ENCODE data around the gene RGS7. TPM values are rescaled to one million over a fixed set of nuclear protein-coding genes. Genes with fewer than 3 reads are reported as not detected.
"Not testable (repeated sequence)": the region's sequence is repeated elsewhere in the genome, so short reads cannot be mapped to it uniquely, and the experiment has no call there.

The RGS7 gene
- total RNA-seq, 1 donor = 0.36 TPM

DNA sequence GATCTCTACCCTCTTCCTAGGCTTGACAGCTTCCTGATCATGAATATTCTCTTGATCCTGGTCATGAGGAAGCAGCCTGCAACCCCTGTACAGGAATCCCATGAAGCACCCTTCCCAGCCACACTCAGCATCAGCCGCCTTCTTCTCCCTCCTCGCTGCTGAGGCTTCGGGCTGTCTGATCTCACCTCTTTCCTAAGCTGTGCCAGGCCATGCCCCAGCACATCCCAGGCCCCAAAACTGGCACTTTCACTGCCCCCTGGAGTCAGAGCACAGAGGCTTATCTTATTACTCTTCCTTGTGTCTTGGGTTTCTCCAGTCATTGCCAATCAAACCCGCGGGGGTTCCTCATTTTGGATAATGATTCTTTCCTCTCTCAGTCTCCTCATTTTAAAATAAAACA lies 259.5 kb downstream of the RGS7 start:
- no peak overlapping the region for H3K4me3 ChIP-seq (ENCODE audit: insufficient read depth, low read length)
- H3K27me3 ChIP-seq (ENCODE audit: insufficient read depth, low read length) = no peaks in the 10 kb centered on the region
- no peak for DNase-seq (ENCODE audit: insufficient read length, low spot score, missing footprints)
- TF ChIP-seq, protein P1, sequence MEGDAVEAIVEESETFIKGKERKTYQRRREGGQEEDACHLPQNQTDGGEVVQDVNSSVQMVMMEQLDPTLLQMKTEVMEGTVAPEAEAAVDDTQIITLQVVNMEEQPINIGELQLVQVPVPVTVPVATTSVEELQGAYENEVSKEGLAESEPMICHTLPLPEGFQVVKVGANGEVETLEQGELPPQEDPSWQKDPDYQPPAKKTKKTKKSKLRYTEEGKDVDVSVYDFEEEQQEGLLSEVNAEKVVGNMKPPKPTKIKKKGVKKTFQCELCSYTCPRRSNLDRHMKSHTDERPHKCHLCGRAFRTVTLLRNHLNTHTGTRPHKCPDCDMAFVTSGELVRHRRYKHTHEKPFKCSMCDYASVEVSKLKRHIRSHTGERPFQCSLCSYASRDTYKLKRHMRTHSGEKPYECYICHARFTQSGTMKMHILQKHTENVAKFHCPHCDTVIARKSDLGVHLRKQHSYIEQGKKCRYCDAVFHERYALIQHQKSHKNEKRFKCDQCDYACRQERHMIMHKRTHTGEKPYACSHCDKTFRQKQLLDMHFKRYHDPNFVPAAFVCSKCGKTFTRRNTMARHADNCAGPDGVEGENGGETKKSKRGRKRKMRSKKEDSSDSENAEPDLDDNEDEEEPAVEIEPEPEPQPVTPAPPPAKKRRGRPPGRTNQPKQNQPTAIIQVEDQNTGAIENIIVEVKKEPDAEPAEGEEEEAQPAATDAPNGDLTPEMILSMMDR (IDR thresholded peaks at IDR 0.05; ENCODE audit: extremely low read depth, low read depth, low read length) = no peak
- no peaks in the 10 kb centered on the region for H3K79me2 ChIP-seq (ENCODE audit: insufficient read depth, low read length)
- H2AFZ ChIP-seq (ENCODE audit: low read length) = no peak overlapping the region
- H4K20me1 ChIP-seq (ENCODE audit: insufficient read depth, low read length) = no peaks in the 10 kb centered on the region
- no peaks in the 10 kb centered on the region for H3K36me3 ChIP-seq (ENCODE audit: insufficient read depth, low read length)
- H3K27ac ChIP-seq (ENCODE audit: low read depth, low read length) = no peak overlapping the region
- H3K4me2 ChIP-seq (ENCODE audit: insufficient read depth, low read length) = no peak overlapping the region
- no peaks in the 10 kb centered on the region for H3K4me1 ChIP-seq (ENCODE audit: insufficient read depth, low read length)
- H3K9me3 ChIP-seq (ENCODE audit: low read depth, low read length) = no peaks in the 10 kb centered on the region

DNA sequence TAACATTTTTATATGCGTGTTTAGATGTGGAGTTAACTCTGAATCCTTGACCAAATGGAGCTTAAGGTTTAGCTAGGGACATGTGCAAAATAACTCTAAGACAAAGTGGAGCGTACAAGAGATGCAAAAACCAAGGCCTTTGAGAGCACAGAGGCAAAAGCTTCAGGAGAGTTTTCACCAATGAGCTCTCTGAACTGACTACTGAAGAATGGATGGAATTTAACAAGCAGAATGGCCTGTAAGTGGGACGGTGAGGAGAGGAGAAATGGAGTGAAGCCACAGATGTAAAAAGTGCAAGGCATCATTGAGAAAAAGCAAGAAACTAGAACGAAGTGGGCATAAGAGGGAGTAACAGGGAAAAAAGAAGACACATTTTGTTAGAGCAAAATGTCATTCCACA lies 260.0 kb downstream of the RGS7 start:
- no peaks in the 10 kb centered on the region for H3K79me2 ChIP-seq (ENCODE audit: insufficient read depth, low read length)
- DNase-seq (ENCODE audit: insufficient read length, low spot score, missing footprints) = no peak
- no peaks in the 10 kb centered on the region for H3K4me1 ChIP-seq (ENCODE audit: insufficient read depth, low read length)
- H3K36me3 ChIP-seq (ENCODE audit: insufficient read depth, low read length) = no peaks in the 10 kb centered on the region
- no peak overlapping the region for H2AFZ ChIP-seq (ENCODE audit: low read length)
- no peaks in the 10 kb centered on the region for H4K20me1 ChIP-seq (ENCODE audit: insufficient read depth, low read length)
- H3K4me3 ChIP-seq (ENCODE audit: insufficient read depth, low read length) = no peak overlapping the region
- no peaks in the 10 kb centered on the region for H3K9me3 ChIP-seq (ENCODE audit: low read depth, low read length)
- TF ChIP-seq, protein P1 (IDR thresholded peaks at IDR 0.05; ENCODE audit: extremely low read depth, low read depth, low read length) = no peak
- no peaks in the 10 kb centered on the region for H3K27me3 ChIP-seq (ENCODE audit: insufficient read depth, low read length)
- no peak overlapping the region for H3K27ac ChIP-seq (ENCODE audit: low read depth, low read length)
- no peak overlapping the region for H3K4me2 ChIP-seq (ENCODE audit: insufficient read depth, low read length)

DNA sequence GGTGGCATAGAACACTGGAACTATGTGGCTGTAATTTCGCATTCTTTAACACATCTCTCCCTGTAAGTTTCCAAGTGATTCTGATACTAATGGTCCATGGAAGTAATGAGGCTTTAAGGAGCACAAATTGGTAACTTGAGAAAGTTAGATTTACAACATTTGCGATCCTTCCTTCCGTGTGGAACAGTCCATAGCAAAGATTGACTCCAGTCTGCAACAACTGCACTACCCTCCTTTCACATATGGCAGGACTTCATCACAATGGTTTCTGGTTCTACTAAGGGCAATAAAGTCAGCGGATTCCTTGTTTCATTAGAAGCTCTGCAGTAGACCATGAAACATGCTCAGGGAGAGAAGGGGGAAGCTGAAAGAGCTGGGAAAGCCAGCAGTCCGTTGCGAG lies 261.2 kb downstream of the RGS7 start:
- no peak overlapping the region for H3K4me3 ChIP-seq (ENCODE audit: insufficient read depth, low read length)
- no peak overlapping the region for H3K27ac ChIP-seq (ENCODE audit: low read depth, low read length)

GRCh38 chr1:241090798-241091197 lies 266.2 kb downstream of the RGS7 start:
- TF ChIP-seq, protein P1 (IDR thresholded peaks at IDR 0.05; ENCODE audit: extremely low read depth, low read depth, low read length) = no peak
- H3K36me3 ChIP-seq (ENCODE audit: insufficient read depth, low read length) = no peaks in the 10 kb centered on the region
- no peaks in the 10 kb centered on the region for H3K4me1 ChIP-seq (ENCODE audit: insufficient read depth, low read length)
- DNase-seq (ENCODE audit: insufficient read length, low spot score, missing footprints) = no peak
- H3K27ac ChIP-seq (ENCODE audit: low read depth, low read length) = no peak overlapping the region
- no peaks in the 10 kb centered on the region for H3K9me3 ChIP-seq (ENCODE audit: low read depth, low read length)
- H3K4me3 ChIP-seq (ENCODE audit: insufficient read depth, low read length) = no peak overlapping the region
- no peak overlapping the region for H2AFZ ChIP-seq (ENCODE audit: low read length)
- no peaks in the 10 kb centered on the region for H4K20me1 ChIP-seq (ENCODE audit: insufficient read depth, low read length)
- H3K27me3 ChIP-seq (ENCODE audit: insufficient read depth, low read length) = no peaks in the 10 kb centered on the region
- H3K79me2 ChIP-seq (ENCODE audit: insufficient read depth, low read length) = no peaks in the 10 kb centered on the region
- H3K4me2 ChIP-seq (ENCODE audit: insufficient read depth, low read length) = no peak overlapping the region

More for the DNA sequence above, 261.2 kb downstream of the RGS7 start:
- no peak for DNase-seq (ENCODE audit: insufficient read length, low spot score, missing footprints)
- H3K36me3 ChIP-seq (ENCODE audit: insufficient read depth, low read length) = no peaks in the 10 kb centered on the region
- no peaks in the 10 kb centered on the region for H3K79me2 ChIP-seq (ENCODE audit: insufficient read depth, low read length)
- H3K9me3 ChIP-seq (ENCODE audit: low read depth, low read length) = no peaks in the 10 kb centered on the region
- H3K27me3 ChIP-seq (ENCODE audit: insufficient read depth, low read length) = no peaks in the 10 kb centered on the region
- no peaks in the 10 kb centered on the region for H3K4me1 ChIP-seq (ENCODE audit: insufficient read depth, low read length)
- H2AFZ ChIP-seq (ENCODE audit: low read length) = no peak overlapping the region
- H3K4me2 ChIP-seq (ENCODE audit: insufficient read depth, low read length) = no peak overlapping the region
- TF ChIP-seq, protein P1 (IDR thresholded peaks at IDR 0.05; ENCODE audit: extremely low read depth, low read depth, low read length) = no peak
- H4K20me1 ChIP-seq (ENCODE audit: insufficient read depth, low read length) = no peaks in the 10 kb centered on the region

DNA sequence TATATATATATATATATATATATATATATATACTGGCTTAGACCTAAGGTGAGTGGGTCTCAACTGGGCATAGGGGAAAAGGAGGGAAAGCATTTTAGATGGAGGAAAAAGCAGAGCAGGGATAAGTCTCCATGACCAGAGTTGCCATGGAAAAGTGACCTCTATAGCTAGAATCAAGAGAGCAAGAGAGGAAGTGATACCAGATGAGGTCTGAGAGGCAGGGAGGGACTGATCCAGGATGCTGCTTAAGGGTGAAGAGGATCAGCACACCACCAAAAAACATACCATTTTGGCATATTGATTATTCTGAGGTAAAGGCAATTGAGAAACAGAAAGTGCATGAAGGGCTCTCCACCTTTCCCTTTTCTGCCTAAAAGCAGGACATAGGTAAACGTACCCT lies 267.9 kb downstream of the RGS7 start:
- H3K4me1 ChIP-seq (ENCODE audit: insufficient read depth, low read length); H2AFZ ChIP-seq (ENCODE audit: low read length); H3K27me3 ChIP-seq (ENCODE audit: insufficient read depth, low read length); H3K79me2 ChIP-seq (ENCODE audit: insufficient read depth, low read length); H3K4me3 ChIP-seq (ENCODE audit: insufficient read depth, low read length); DNase-seq (ENCODE audit: insufficient read length, low spot score, missing footprints); H3K36me3 ChIP-seq (ENCODE audit: insufficient read depth, low read length); H4K20me1 ChIP-seq (ENCODE audit: insufficient read depth, low read length); H3K4me2 ChIP-seq (ENCODE audit: insufficient read depth, low read length); H3K9me3 ChIP-seq (ENCODE audit: low read depth, low read length); H3K27ac ChIP-seq (ENCODE audit: low read depth, low read length): not testable (repeated sequence)

DNA sequence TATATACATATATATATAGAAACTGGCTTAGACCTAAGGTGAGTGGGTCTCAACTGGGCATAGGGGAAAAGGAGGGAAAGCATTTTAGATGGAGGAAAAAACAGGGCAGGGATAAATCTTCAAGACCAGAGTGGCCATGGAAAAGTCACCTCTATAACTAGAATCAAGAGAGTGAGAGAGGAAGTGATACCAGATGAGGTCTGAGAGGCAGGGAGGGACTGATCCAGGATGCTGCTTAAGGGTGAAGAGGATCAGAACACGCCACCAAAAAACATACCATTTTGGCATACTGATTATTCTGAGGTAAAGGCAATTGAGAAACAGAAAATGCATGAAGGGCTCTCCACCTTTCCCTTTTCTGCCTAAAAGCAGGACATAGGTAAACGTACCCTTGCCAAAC lies 268.9 kb downstream of the RGS7 start:
- DNase-seq (ENCODE audit: insufficient read length, low spot score, missing footprints); H3K4me1 ChIP-seq (ENCODE audit: insufficient read depth, low read length); H3K36me3 ChIP-seq (ENCODE audit: insufficient read depth, low read length); H2AFZ ChIP-seq (ENCODE audit: low read length); H4K20me1 ChIP-seq (ENCODE audit: insufficient read depth, low read length); H3K79me2 ChIP-seq (ENCODE audit: insufficient read depth, low read length); H3K9me3 ChIP-seq (ENCODE audit: low read depth, low read length); H3K4me2 ChIP-seq (ENCODE audit: insufficient read depth, low read length); H3K27ac ChIP-seq (ENCODE audit: low read depth, low read length); H3K4me3 ChIP-seq (ENCODE audit: insufficient read depth, low read length); H3K27me3 ChIP-seq (ENCODE audit: insufficient read depth, low read length): not testable (repeated sequence)

Data from osteoblast (primary cell).